Osteoblast (primary cell): ENCODE measurements around the gene SEPTIN10. TPM values are rescaled to one million over a fixed set of nuclear protein-coding genes. Genes with fewer than 3 reads are reported as not detected.
"Not testable (repeated sequence)": the region's sequence is repeated elsewhere in the genome, so short reads cannot be mapped to it uniquely, and the experiment has no call there.

Source experiments
- DNase-seq: peaks from one replicate; pipeline ENCODE4 v3.0.0; 2011; ENCODE audit warnings: low spot score, mixed read lengths; ENCODE audit not compliant: insufficient read length; ENCODE audit errors: missing footprints
- H2AFZ ChIP-seq: 2 replicates; pipeline ENCODE4 v1.6.0; 2011; ENCODE audit warnings: mild to moderate bottlenecking, low read length
- H3K27ac ChIP-seq: 2 replicates; pipeline ENCODE4 v1.5.1; 2011; ENCODE audit warnings: mild to moderate bottlenecking, low read depth, low read length, moderate library complexity
- H3K27me3 ChIP-seq: 2 replicates; pipeline ENCODE4 v1.6.0; 2012; ENCODE audit warnings: mild to moderate bottlenecking, control low read depth, inconsistent platforms, low read length, moderate library complexity; ENCODE audit not compliant: insufficient read depth
- H3K36me3 ChIP-seq: 2 replicates; pipeline ENCODE4 v1.5.1; 2011; ENCODE audit warnings: mild to moderate bottlenecking, low read length, control low read depth, moderate library complexity; ENCODE audit not compliant: insufficient read depth
- H3K4me1 ChIP-seq: 2 replicates; pipeline ENCODE4 v1.5.1; 2011; ENCODE audit warnings: mild to moderate bottlenecking, low read length, control low read depth, moderate library complexity; ENCODE audit not compliant: insufficient read depth
- H3K4me2 ChIP-seq: 2 replicates; pipeline ENCODE4 v1.6.0; 2011; ENCODE audit warnings: mild to moderate bottlenecking, low read length; ENCODE audit not compliant: insufficient read depth
- H3K4me3 ChIP-seq: fragments of 200-600 bp; sonication (generic); 3 replicates; pipeline ENCODE4 v1.5.1; 2012; ENCODE audit warnings: mild to moderate bottlenecking, low read length, inconsistent platforms; ENCODE audit not compliant: insufficient read depth
- H3K79me2 ChIP-seq: 2 replicates; pipeline ENCODE4 v1.6.0; 2012; ENCODE audit warnings: mild to moderate bottlenecking, low read length, control low read depth, inconsistent platforms; ENCODE audit not compliant: insufficient read depth
- H3K9me3 ChIP-seq: 2 replicates; pipeline ENCODE4 v1.5.1; 2011; ENCODE audit warnings: low read depth, low read length, control low read depth
- H4K20me1 ChIP-seq: 2 replicates; pipeline ENCODE4 v1.6.0; 2012; ENCODE audit warnings: mild to moderate bottlenecking, low read length, control low read depth; ENCODE audit not compliant: insufficient read depth
- CTCF ChIP-seq: IDR thresholded peaks from 2 replicates; pipeline ENCODE4 v1.5.1; 2011; ENCODE audit warnings: mild to moderate bottlenecking, low read depth, low read length, moderate library complexity; ENCODE audit errors: extremely low read depth
- total RNA-seq: library from RNA; depleted of rRNA; stranded (reverse); fragments of >200 nt; gene quantifications from 2 replicates; pipeline ENCODE4 v1.2.3, GENCODE V29; 2012

SEPTIN10 gene
- total RNA-seq, 1 donor = 101 TPM

- no peaks in the 10 kb centered on the region for H3K36me3 ChIP-seq
- TF ChIP-seq CTCF = no peak
- no peaks in the 10 kb centered on the region for H4K20me1 ChIP-seq
- no peak overlapping the region for H3K4me2 ChIP-seq
- H3K9me3 ChIP-seq = no peaks in the 10 kb centered on the region
- DNase-seq = no peak
- no peaks in the 10 kb centered on the region for H3K4me1 ChIP-seq
- no peaks in the 10 kb centered on the region for H3K27me3 ChIP-seq
- H2AFZ ChIP-seq = no peak overlapping the region
- H3K79me2 ChIP-seq = no peaks in the 10 kb centered on the region
- H3K27ac ChIP-seq = no peak overlapping the region
- H3K4me3 ChIP-seq = no peak overlapping the region
Measured at GRCh38 chr2:109629867-109630266, 16.1 kb upstream of the SEPTIN10 start.

DNA sequence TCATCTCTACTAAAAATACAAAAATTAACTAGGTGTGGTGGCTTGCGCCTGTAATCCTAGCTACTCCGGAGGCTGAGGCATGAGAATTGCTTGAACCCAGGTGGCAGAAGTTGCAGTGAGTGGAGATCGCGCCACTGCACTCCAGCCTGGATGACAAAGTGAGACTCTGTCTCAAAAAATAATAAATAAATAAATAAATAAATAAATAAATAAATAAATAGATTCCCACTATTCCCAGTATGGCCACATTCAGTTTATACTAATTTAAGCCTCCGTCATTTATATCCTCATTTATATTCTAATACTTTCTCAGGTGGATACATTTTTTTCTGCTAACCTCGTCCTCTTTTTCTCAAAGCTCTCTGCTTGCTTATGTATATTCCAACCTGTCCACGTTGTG is 14.6 kb upstream of the SEPTIN10 start:
- not testable (repeated sequence) for H4K20me1 ChIP-seq, H3K36me3 ChIP-seq, H3K9me3 ChIP-seq, H3K4me1 ChIP-seq, H3K27ac ChIP-seq, H2AFZ ChIP-seq, DNase-seq, H3K4me3 ChIP-seq, H3K79me2 ChIP-seq, H3K4me2 ChIP-seq, H3K27me3 ChIP-seq

DNA sequence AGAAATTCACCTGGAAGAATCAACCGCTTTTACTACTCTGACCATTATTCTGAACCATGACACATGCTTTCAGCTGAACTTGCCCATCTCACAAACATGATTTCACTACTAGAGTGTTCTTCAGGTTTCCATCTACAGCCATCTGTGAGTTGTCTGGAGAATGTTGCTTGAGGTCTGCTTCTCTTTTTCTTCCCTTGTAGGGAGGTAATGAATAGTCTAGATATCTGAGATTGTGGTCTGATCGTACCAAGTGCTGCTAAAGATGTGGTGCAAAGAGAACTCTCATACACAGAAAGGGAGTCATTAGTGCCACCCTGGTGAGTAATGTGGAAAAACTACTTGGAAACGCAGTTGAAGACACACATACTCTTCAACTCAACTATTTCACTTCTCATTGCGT is 10.6 kb upstream of the SEPTIN10 start:
- H3K4me1 ChIP-seq = no peaks in the 10 kb centered on the region
- H3K4me2 ChIP-seq = no peak overlapping the region
- H2AFZ ChIP-seq = no peak overlapping the region
- TF ChIP-seq CTCF = no peak
- H3K27me3 ChIP-seq = peaks cover 3% of the 10 kb centered on the region
- H3K27ac ChIP-seq = no peak overlapping the region
- DNase-seq = no peak
- no peaks in the 10 kb centered on the region for H3K9me3 ChIP-seq
- H3K79me2 ChIP-seq = no peaks in the 10 kb centered on the region
- H4K20me1 ChIP-seq = no peaks in the 10 kb centered on the region
- H3K36me3 ChIP-seq = no peaks in the 10 kb centered on the region
- no peak overlapping the region for H3K4me3 ChIP-seq

DNA sequence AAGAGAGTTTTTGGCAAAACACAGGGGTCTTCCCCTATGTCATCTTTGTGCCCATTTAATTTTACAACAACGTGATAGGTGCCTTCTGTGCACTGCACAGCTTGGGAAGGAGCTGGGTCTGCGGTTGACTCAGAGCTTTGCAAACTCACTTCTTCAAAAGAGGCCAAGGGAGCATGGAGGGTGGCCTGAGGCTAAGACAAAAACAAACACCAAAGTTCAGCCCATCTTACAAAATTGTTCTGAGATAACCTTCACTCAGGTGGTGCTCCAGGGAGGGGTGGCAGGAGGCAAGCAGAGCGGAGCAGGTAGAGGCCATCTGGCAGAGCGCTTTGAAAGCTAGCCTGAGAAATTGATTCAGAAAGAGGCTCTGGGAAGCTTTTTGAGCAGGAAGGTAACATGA is 10.2 kb upstream of the SEPTIN10 start:
- Histone ChIP-seq H3K4me2 (no peak overlapping the region), H3K79me2 (no peaks in the 10 kb centered on the region), H3K36me3 (no peaks in the 10 kb centered on the region), H3K4me1 (no peaks in the 10 kb centered on the region), H3K27me3 (peaks cover 3% of the 10 kb centered on the region), H3K27ac (no peak overlapping the region), H3K4me3 (no peak overlapping the region), H3K9me3 (no peaks in the 10 kb centered on the region), H2AFZ (no peak overlapping the region), H4K20me1 (no peaks in the 10 kb centered on the region)
- TF ChIP-seq CTCF = no peak
- DNase-seq = no peak

DNA sequence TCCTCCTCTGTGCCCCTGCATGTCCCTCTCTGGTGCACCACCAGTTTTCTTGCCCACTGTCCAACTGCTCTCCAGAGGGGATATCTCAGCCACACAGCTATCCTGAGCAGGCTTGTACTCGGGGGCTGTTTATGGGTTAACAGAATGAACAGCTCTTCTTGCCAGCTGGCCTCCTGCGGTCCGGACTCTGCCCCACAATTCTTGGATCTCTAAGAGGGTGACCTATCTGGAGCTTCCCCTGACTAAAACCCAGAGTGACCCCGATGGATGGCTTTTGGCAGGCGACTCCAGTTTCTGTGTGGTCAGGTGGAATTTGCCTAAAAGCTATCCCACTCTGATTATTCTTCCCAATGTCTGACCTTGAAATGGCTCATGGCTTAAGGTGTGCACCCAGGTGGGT is 9.5 kb upstream of the SEPTIN10 start:
- H3K4me2 ChIP-seq = no peak overlapping the region
- no peaks in the 10 kb centered on the region for H4K20me1 ChIP-seq
- H3K27me3 ChIP-seq = peaks cover 3% of the 10 kb centered on the region
- H3K4me3 ChIP-seq = no peak overlapping the region
- no peak overlapping the region for H2AFZ ChIP-seq
- H3K36me3 ChIP-seq = no peaks in the 10 kb centered on the region
- no peak for TF ChIP-seq CTCF
- no peaks in the 10 kb centered on the region for H3K79me2 ChIP-seq
- no peaks in the 10 kb centered on the region for H3K4me1 ChIP-seq
- no peak overlapping the region for H3K27ac ChIP-seq
- DNase-seq = no peak
- H3K9me3 ChIP-seq = no peaks in the 10 kb centered on the region
